Fibroblast of the aortic adventitia (primary cell): ENCODE results near the gene MTHFD1. TPM values are rescaled to one million over a fixed set of nuclear protein-coding genes. Genes with fewer than 3 reads are reported as not detected.
A peak's percentile ranks its signal among the peaks of the same experiment; 100 is the strongest.

Experiments used
- DNase-seq: peaks from one replicate; pipeline ENCODE4 v3.0.0-alpha.2; 2010; ENCODE audit warnings: low read depth
- H3K4me3 ChIP-seq: 2 replicates; pipeline ENCODE4 v1.5.1; 2011; ENCODE audit warnings: low read depth, mild to moderate bottlenecking, control low read depth, low read length, moderate library complexity
- total RNA-seq: library from RNA; depleted of rRNA; stranded (reverse); fragments of >200 nt; gene quantifications from 2 replicates; pipeline ENCODE4 v1.2.3, GENCODE V29; 2012; ENCODE audit warnings: low replicate concordance
- TF ChIP-seq, protein P1 (sequence below): IDR thresholded peaks from 2 replicates; pipeline ENCODE4 v1.5.1; 2011; ENCODE audit warnings: mild to moderate bottlenecking, low read length, control low read depth, inconsistent platforms; ENCODE audit not compliant: insufficient read depth

The MTHFD1 gene
- total RNA-seq, 1 donor = 73.1 TPM

DNA sequence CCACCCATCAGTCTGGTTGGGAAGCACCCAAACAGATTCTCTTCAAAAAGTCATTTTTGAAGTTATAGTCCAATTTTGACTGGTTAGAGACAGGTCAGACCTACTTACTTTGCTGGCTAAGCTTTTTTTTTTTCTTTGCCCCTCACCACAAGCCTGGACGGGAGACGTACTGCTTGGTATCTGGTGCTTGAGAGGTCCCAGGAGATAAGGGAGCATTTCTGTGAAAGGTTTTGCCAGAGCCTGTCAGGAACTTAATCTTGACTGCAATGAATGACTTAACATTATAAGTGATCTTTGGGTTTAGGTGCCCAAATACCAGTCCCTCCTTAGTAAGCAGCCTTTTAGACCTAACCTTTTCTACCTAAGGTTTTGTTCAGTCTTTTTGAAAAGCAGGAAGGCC is 6.3 kb downstream of the MTHFD1 start:
- no peak for DNase-seq
- TF ChIP-seq, protein P1, sequence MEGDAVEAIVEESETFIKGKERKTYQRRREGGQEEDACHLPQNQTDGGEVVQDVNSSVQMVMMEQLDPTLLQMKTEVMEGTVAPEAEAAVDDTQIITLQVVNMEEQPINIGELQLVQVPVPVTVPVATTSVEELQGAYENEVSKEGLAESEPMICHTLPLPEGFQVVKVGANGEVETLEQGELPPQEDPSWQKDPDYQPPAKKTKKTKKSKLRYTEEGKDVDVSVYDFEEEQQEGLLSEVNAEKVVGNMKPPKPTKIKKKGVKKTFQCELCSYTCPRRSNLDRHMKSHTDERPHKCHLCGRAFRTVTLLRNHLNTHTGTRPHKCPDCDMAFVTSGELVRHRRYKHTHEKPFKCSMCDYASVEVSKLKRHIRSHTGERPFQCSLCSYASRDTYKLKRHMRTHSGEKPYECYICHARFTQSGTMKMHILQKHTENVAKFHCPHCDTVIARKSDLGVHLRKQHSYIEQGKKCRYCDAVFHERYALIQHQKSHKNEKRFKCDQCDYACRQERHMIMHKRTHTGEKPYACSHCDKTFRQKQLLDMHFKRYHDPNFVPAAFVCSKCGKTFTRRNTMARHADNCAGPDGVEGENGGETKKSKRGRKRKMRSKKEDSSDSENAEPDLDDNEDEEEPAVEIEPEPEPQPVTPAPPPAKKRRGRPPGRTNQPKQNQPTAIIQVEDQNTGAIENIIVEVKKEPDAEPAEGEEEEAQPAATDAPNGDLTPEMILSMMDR = no peak
- no peak overlapping the region for H3K4me3 ChIP-seq

DNA sequence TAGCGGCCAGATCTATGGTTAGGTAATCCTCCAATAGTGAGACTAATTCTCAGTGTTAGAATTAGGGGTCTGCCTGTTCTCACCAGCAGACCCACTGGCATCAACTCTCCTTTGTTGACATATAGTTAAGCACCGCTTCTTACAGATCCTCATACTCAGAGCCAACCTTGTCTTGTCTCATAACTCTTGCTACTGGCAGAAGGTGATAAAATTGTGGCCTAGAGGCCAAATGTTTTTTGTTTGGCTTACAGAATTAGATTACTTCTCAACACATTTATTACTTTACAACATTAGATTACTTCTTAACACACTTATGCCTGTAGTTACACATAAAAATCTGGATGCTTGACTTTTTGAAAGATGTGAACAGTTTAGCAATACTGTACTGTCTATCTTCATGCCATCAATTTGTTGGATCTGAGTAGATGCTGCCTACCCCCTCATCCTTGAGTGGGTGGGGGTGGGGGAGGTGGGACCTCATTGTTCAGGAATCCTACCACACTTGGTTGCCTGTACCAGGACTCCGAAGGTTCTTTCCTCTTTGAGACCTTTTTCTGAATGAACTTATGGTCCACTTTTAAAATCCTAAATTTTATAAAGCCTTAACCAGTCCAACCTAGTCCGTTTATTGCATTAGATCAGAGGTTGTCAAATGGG is 7.0 kb downstream of the MTHFD1 start:
- DNase-seq = no peak
- H3K4me3 ChIP-seq = no peak overlapping the region
- TF ChIP-seq, protein P1 = no peak

DNA sequence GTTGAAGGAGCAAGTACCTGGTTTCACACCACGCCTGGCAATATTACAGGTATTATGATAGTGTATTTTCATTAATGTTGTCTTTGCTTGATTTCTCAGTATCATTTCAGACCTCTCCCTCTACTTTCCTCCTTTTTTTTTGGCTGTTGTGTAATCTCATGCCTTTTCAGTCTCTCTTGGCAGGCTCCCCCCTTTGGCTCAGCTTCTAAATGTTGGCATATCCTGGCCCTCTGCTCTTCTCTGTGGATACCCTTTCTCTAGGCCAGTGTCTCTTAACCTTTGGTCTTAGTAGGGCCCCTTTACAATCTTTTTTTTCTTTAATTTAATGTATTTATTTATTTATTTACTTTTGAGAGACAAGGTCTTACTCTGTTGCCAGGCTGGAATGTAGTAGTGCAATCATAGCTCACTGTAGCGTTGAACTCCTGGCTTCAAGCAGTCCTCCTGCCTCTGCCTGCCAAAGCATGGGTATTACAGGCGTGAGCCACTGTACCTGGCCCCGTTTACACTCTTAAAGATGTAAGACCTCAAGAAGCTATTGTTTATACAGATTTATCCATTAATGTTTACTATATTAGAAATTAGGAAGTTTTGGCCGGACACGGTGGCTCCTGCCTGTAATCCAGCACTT is 12.8 kb downstream of the MTHFD1 start:
- peak; percentile 28 for DNase-seq
- H3K4me3 ChIP-seq = no peak overlapping the region
- TF ChIP-seq, protein P1 = no peak

DNA sequence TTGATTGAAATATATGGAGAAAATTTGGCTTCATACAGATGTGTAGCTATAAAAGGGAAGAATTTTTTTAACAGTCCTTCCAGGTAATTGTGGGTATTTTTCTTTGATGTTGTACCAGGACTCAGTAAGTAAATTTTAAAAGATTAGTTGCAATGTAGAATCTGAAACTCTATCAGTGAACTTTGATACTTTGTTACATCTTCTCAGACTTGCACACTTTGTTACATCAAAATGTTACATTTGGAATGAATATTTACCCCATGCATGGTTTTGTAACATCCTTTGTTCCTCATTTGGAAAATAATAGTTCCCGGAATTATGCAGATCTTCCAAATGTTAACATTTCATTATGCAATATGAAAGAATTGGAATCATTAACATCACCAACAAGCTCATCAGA is 13.8 kb downstream of the MTHFD1 start:
- TF ChIP-seq, protein P1 = no peak
- no peak for DNase-seq
- H3K4me3 ChIP-seq = no peak overlapping the region

DNA sequence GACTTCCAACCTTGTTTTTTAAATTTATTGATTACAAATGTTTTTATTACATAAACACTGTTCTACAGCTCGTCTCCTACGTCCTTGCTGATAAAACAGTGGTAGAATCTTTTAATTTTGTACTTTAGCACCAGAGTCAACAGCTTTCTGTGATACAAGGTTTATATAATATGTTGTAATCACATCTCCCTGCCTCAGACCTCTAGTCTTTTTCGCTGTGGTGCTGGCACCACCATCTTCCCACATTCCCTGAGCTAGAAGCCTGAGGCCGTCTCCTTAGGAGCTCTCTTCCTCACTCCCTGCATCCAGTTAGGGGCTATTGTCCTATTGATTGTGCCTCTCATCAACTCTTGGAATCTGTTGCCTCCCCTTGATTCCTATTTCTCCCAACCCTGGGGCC is 17.1 kb downstream of the MTHFD1 start:
- H3K4me3 ChIP-seq = no peak overlapping the region
- TF ChIP-seq, protein P1 = no peak
- no peak for DNase-seq

DNA sequence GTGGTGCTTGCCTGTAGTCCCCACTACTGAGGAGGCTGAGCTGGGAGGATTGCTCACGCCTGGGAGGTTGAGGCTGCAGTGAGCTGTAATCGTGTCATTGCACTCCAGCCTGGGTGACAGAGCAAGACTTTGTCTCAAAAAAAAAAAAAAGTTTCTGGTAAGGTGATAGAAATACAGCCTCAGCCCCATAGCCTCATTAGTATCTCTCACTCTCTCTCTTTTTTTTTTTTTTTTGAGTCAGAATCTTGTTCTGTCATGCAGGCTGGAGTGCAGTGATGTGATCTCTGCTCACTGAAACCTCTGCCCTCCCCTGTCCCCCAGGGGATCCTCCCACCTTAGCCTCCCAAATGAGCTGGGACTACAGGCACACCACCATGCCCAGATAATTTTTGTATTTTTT is 19.2 kb downstream of the MTHFD1 start:
- H3K4me3 ChIP-seq = no peak overlapping the region
- TF ChIP-seq, protein P1 = no peak
- DNase-seq = no peak
